ENCODE measurements around the gene ADCY6. TPM values are rescaled to one million over a fixed set of nuclear protein-coding genes. Genes with fewer than 3 reads are reported as not detected.

The ADCY6 gene
- total RNA-seq, 1 experiment from 2014 or later = 16.3 TPM

- DNase-seq (ENCODE audit: low read depth) = peak; percentile 82
Measured at GRCh38 chr12:48815126-48816110, 26.5 kb upstream of the ADCY6 start.

- peak; percentile 72 for DNase-seq (ENCODE audit: low read depth)
Measured at GRCh38 chr12:48814262-48815125, 25.6 kb upstream of the ADCY6 start.

GRCh38 chr12:48813465-48814261 lies 24.8 kb upstream of the ADCY6 start:
- no peak for DNase-seq (ENCODE audit: low read depth)

- no peak for DNase-seq (ENCODE audit: low read depth)
Measured at GRCh38 chr12:48812389-48812788, 23.5 kb upstream of the ADCY6 start.

GRCh38 chr12:48811437-48812090 lies 22.7 kb upstream of the ADCY6 start:
- DNase-seq (ENCODE audit: low read depth) = no peak

- DNase-seq (ENCODE audit: low read depth) = peak; percentile 90
Measured at GRCh38 chr12:48810903-48811431, 22.1 kb upstream of the ADCY6 start.

- DNase-seq (ENCODE audit: low read depth) = no peak
Measured at GRCh38 chr12:48807981-48808380, 19.1 kb upstream of the ADCY6 start.

GRCh38 chr12:48803675-48804074 lies 14.8 kb upstream of the ADCY6 start:
- no peak for DNase-seq (ENCODE audit: low read depth)

GRCh38 chr12:48800971-48801370 lies 12.1 kb upstream of the ADCY6 start:
- no peak for DNase-seq (ENCODE audit: low read depth)

- DNase-seq (ENCODE audit: low read depth) = no peak
Measured at GRCh38 chr12:48800457-48800856, 11.6 kb upstream of the ADCY6 start.

- DNase-seq (ENCODE audit: low read depth) = peak; percentile 64
Measured at GRCh38 chr12:48796976-48797375, 8.1 kb upstream of the ADCY6 start.

GRCh38 chr12:48795550-48796455 lies 6.9 kb upstream of the ADCY6 start:
- peak; percentile 75 for DNase-seq (ENCODE audit: low read depth)

- peak; percentile 88 for DNase-seq (ENCODE audit: low read depth)
Measured at GRCh38 chr12:48794870-48795269, 6.0 kb upstream of the ADCY6 start.

- no peak for DNase-seq (ENCODE audit: low read depth)
Measured at GRCh38 chr12:48793696-48794095, 4.8 kb upstream of the ADCY6 start.

- no peak for DNase-seq (ENCODE audit: low read depth)
Measured at GRCh38 chr12:48789858-48790326, 1.0 kb upstream of the ADCY6 start.

GRCh38 chr12:48788524-48788853 lies 400 bp downstream of the ADCY6 start:
- no peak for DNase-seq (ENCODE audit: low read depth)

- DNase-seq (ENCODE audit: low read depth) = no peak
Measured at GRCh38 chr12:48787791-48788523, 932 bp downstream of the ADCY6 start.

- DNase-seq (ENCODE audit: low read depth) = no peak
Measured at GRCh38 chr12:48786591-48787544, 2.0 kb downstream of the ADCY6 start.
